ENCODE results near the gene HTR6. TPM values are rescaled to one million over a fixed set of nuclear protein-coding genes. Genes with fewer than 3 reads are reported as not detected.

The HTR6 gene
- total RNA-seq, 1 experiment from 2014 or later: not detected

DNA sequence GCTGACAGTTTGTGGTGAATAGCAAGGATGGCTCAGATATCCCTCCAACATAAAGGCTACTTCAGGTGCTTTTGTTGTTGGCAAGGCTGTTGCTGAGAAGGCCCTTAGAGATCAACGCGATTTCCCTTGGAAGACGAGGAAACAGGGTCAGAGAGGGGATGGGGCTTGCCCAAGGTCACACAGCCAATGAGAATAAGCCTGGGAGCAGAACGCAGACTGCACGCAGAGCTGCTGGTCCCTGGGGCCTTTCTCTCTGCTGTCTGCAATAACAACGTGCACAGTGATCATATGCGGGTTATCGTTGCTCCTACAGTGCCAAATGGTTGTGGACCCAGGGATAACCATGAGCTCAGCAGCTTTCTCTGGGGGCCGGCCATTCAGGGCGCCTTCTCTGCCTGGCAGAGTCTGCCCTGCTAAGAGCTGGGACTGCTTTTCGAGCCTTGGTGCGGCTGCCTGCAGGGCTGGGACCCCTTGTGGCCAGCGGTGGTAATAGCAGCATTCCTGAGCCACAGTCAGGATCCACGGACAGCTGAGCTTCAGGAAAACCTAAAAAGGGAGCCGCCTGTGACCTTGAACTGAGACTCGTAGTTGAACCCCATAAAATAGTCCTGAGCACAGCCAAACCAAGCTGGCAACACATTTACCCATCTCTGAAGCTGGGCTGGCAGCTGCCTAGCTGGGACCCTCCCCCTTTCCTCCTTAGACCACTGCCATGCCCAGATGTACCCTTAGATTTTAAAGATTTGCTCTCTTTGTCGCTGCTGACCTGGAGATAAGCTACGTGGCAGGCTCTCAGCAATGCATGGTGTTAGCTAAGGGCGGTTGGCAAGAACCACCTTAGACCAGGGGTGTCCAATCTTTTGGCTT lies 39.8 kb downstream of the HTR6 start:
- ATAC-seq (peak; percentile 99), DNase-seq (peak; percentile 77)
- Histone ChIP-seq H3K9me2 (replicated peaks; ENCODE audit: low read length) (no peaks in the 10 kb centered on the region), H2AFZ (ENCODE audit: low read length) (peak overlapping the region; percentile 4; the same call in 1 of the 2 replicates), H3K27ac (ENCODE audit: low read length) (no peak overlapping the region), H3K4me3 (ENCODE audit: low read length) (no peak overlapping the region), H3F3A (ENCODE audit: low read length, unreplicated experiment) (no peaks in the 10 kb centered on the region), H3K4me1 (ENCODE audit: insufficient read depth, low read length) (no peaks in the 10 kb centered on the region), H3K9ac (ENCODE audit: low read length) (no peak overlapping the region), H3K4me2 (ENCODE audit: low read length) (no peak overlapping the region), H3K79me2 (ENCODE audit: low read length) (no peaks in the 10 kb centered on the region), H3K9me3 (ENCODE audit: low read length) (no peaks in the 10 kb centered on the region), H3K27me3 (ENCODE audit: low read length) (no peaks in the 10 kb centered on the region), H4K20me1 (ENCODE audit: low read length) (no peaks in the 10 kb centered on the region), H3K36me3 (ENCODE audit: low read depth, low read length) (no peaks in the 10 kb centered on the region)
- TF ChIP-seq EZH2phosphoT487 (IDR thresholded peaks at IDR 0.05; ENCODE audit: borderline replicate concordance, low read length) (no peak), CTCF (conservative IDR thresholded peaks at IDR 0.05; ENCODE audit: low read depth, low read length) (peak; percentile 88), EZH2 (IDR thresholded peaks at IDR 0.05; ENCODE audit: low read length, unreplicated experiment) (no peak)
- intact Hi-C loops (cut with micrococcal nuclease): loop anchor here (1.0 kb wide), 1 partner anchor 43 kb away; no protein-coding TSS in a partner anchor
- no TSS peak for BruUV-seq (replicated peaks)
- ChIA-PET POLR2A (ENCODE audit: unreplicated experiment) (interaction anchor here (0.8 kb wide), 1 partner anchor 53 kb away, joined by 3 read pairs; no protein-coding TSS in a partner anchor), CTCF (interaction anchor here (0.5 to 2.4 kb wide), 6 partner anchors 11 to 189 kb away, joined by 3 to 34 read pairs (median 4); no protein-coding TSS in a partner anchor)

- BruUV-seq (replicated peaks): no TSS peak
- H3K27me3 ChIP-seq (ENCODE audit: low read length): no peaks in the 10 kb centered on the region
- no peak overlapping the region for H3K9ac ChIP-seq (ENCODE audit: low read length)
- H2AFZ ChIP-seq (ENCODE audit: low read length): no peak overlapping the region
- H3K4me2 ChIP-seq (ENCODE audit: low read length): no peak overlapping the region
- ATAC-seq: no peak
- H4K20me1 ChIP-seq (ENCODE audit: low read length): no peaks in the 10 kb centered on the region
- no peak overlapping the region for H3K27ac ChIP-seq (ENCODE audit: low read length)
- H3F3A ChIP-seq (ENCODE audit: low read length, unreplicated experiment): no peaks in the 10 kb centered on the region
- intact Hi-C loops (cut with micrococcal nuclease): no loop called here
- H3K9me2 ChIP-seq (replicated peaks; ENCODE audit: low read length): no peaks in the 10 kb centered on the region
- no peak overlapping the region for H3K4me3 ChIP-seq (ENCODE audit: low read length)
- no peaks in the 10 kb centered on the region for H3K36me3 ChIP-seq (ENCODE audit: low read depth, low read length)
- ChIA-PET CTCF (interaction anchor here (0.7 to 2.4 kb wide), 2 partner anchors 44 to 51 kb away, joined by 4 to 34 read pairs; no protein-coding TSS in a partner anchor), POLR2A (ENCODE audit: unreplicated experiment) (no interaction called here)
- no peak for DNase-seq
- H3K79me2 ChIP-seq (ENCODE audit: low read length): no peaks in the 10 kb centered on the region
- no peaks in the 10 kb centered on the region for H3K4me1 ChIP-seq (ENCODE audit: insufficient read depth, low read length)
- TF ChIP-seq CTCF (conservative IDR thresholded peaks at IDR 0.05; ENCODE audit: low read depth, low read length): no peak
- no peak for TF ChIP-seq EZH2 (IDR thresholded peaks at IDR 0.05; ENCODE audit: low read length, unreplicated experiment)
- TF ChIP-seq EZH2phosphoT487 (IDR thresholded peaks at IDR 0.05; ENCODE audit: borderline replicate concordance, low read length): no peak
- H3K9me3 ChIP-seq (ENCODE audit: low read length): no peaks in the 10 kb centered on the region
These were observed 40.8 kb downstream of the HTR6 start for GRCh38 chr1:19705464-19705863.

- TF ChIP-seq EZH2phosphoT487 (IDR thresholded peaks at IDR 0.05; ENCODE audit: borderline replicate concordance, low read length) (no peak), EZH2 (IDR thresholded peaks at IDR 0.05; ENCODE audit: low read length, unreplicated experiment) (no peak), CTCF (conservative IDR thresholded peaks at IDR 0.05; ENCODE audit: low read depth, low read length) (no peak)
- intact Hi-C loops (cut with micrococcal nuclease): no loop called here
- Histone ChIP-seq H3K9me2 (replicated peaks; ENCODE audit: low read length) (no peaks in the 10 kb centered on the region), H3K79me2 (ENCODE audit: low read length) (no peaks in the 10 kb centered on the region), H3K4me2 (ENCODE audit: low read length) (no peak overlapping the region), H3K4me3 (ENCODE audit: low read length) (no peak overlapping the region), H3K36me3 (ENCODE audit: low read depth, low read length) (no peaks in the 10 kb centered on the region), H4K20me1 (ENCODE audit: low read length) (no peaks in the 10 kb centered on the region), H3K27ac (ENCODE audit: low read length) (no peak overlapping the region), H3K9ac (ENCODE audit: low read length) (no peak overlapping the region), H3K9me3 (ENCODE audit: low read length) (no peaks in the 10 kb centered on the region), H3K27me3 (ENCODE audit: low read length) (no peaks in the 10 kb centered on the region), H3K4me1 (ENCODE audit: insufficient read depth, low read length) (no peaks in the 10 kb centered on the region), H2AFZ (ENCODE audit: low read length) (no peak overlapping the region), H3F3A (ENCODE audit: low read length, unreplicated experiment) (no peaks in the 10 kb centered on the region)
- CTCF ChIA-PET: interaction anchor here (1.4 to 2.4 kb wide), 2 partner anchors 10 to 45 kb away, joined by 3 to 34 read pairs; no protein-coding TSS in a partner anchor
- ATAC-seq: no peak
- POLR2A ChIA-PET (ENCODE audit: unreplicated experiment): no interaction called here
- no TSS peak for BruUV-seq (replicated peaks)
- DNase-seq: no peak
These were observed 41.5 kb downstream of the HTR6 start for GRCh38 chr1:19706136-19706535.
